SK-N-SH (cell line): ENCODE measurements around the gene HDAC8. TPM values are rescaled to one million over a fixed set of nuclear protein-coding genes. Genes with fewer than 3 reads are reported as not detected.
A peak's percentile ranks its signal among the peaks of the same experiment; 100 is the strongest.

Experiments used
- CTCF ChIA-PET: fragments of 300-600, 350-600 bp; formaldehyde crosslinking; extraction: SDS; loops from one replicate; lab custom pipeline; 2021; lab: Yijun Ruan, JAX
- POLR2A ChIA-PET: fragments of 350-600 bp; sonication (Branson Sonifier 250); formaldehyde crosslinking; extraction: SDS; loops from one replicate; lab custom pipeline; 2020; ENCODE audit warnings: antibody characterized with exemption, inconsistent platforms; lab: Yijun Ruan, JAX
- DNase-seq: peaks from one replicate; pipeline ENCODE4 v3.0.0; 2012
- H2AFZ ChIP-seq: fragments of 200-600 bp; sonication (generic); 2 replicates; pipeline ENCODE4 v1.8.1; 2016; ENCODE audit warnings: antibody characterized with exemption, mild to moderate bottlenecking, low read depth
- H3F3A ChIP-seq: fragments of 200-600 bp; sonication (generic); replicated peaks from 2 replicates; pipeline ENCODE3; 2016; ENCODE audit warnings: antibody characterized with exemption, mild to moderate bottlenecking; ENCODE audit not compliant: insufficient read depth
- H3K27ac ChIP-seq, 2 experiments: fragments of 200-500 bp in 1 of 2; fragments of 200-600 bp in 1 of 2; sonication (Bioruptor generic) in 1 of 2; sonication (generic), shearing (Covaris generic) in 1 of 2; 2 replicates each; pipeline versions ENCODE4 v1.5.1 to v1.6.1; 2014 to 2016; ENCODE audit warnings: low read depth in 2 of 2, inconsistent platforms in 1 of 2, low read length in 1 of 2, mild to moderate bottlenecking in 1 of 2, mixed read lengths in 1 of 2
- H3K27me3 ChIP-seq: fragments of 200-600 bp; sonication (generic), shearing (Covaris generic); 2 replicates; pipeline ENCODE4 v1.6.1; 2016; ENCODE audit warnings: mixed run types; ENCODE audit not compliant: insufficient read depth
- H3K36me3 ChIP-seq, 2 experiments: fragments of 200-500 bp in 1 of 2; fragments of 200-600 bp in 1 of 2; sonication (Bioruptor generic) in 1 of 2; sonication (generic) in 1 of 2; replicated peaks in 1 of 2; 2 replicates each; pipeline versions ENCODE3 to v1.5.1; 2014 to 2016; ENCODE audit warnings: low read length in 1 of 2, mild to moderate bottlenecking in 1 of 2; ENCODE audit not compliant: insufficient read depth in 2 of 2, control insufficient read depth in 1 of 2
- H3K4me1 ChIP-seq, 2 experiments: fragments of 200-500 bp in 1 of 2; fragments of 200-600 bp in 1 of 2; sonication (Bioruptor generic) in 1 of 2; sonication (generic), shearing (Covaris generic) in 1 of 2; 2 replicates each; pipeline versions ENCODE4 v1.5.1 to v1.6.1; 2014 to 2016; ENCODE audit warnings: low read depth in 1 of 2, low read length in 1 of 2, mixed run types in 1 of 2; ENCODE audit not compliant: insufficient read depth in 2 of 2, control insufficient read depth in 1 of 2
- H3K4me2 ChIP-seq: fragments of 200-600 bp; sonication (generic), shearing (Covaris generic); 2 replicates; pipeline ENCODE4 v1.6.1; 2017; ENCODE audit warnings: mixed run types
- H3K4me3 ChIP-seq, 2 experiments: fragments of 200-500 bp in 1 of 2; fragments of 200-600 bp in 1 of 2; sonication (Bioruptor generic) in 1 of 2; sonication (generic), shearing (Covaris generic) in 1 of 2; 2 replicates each; pipeline versions ENCODE4 v1.5.1 to v1.8.1; 2014 to 2016; ENCODE audit warnings: low read depth in 2 of 2, inconsistent platforms in 1 of 2, low read length in 1 of 2, mild to moderate bottlenecking in 1 of 2, mixed read lengths in 1 of 2, moderate library complexity in 1 of 2
- H3K79me2 ChIP-seq: fragments of 200-600 bp; sonication (generic); 2 replicates; pipeline ENCODE4 v1.8.1; 2017; ENCODE audit warnings: mild to moderate bottlenecking; ENCODE audit not compliant: insufficient read depth
- H3K9ac ChIP-seq: fragments of 200-600 bp; sonication (generic); 2 replicates; pipeline ENCODE4 v1.6.1; 2017; ENCODE audit warnings: mixed run types
- H3K9me2 ChIP-seq: fragments of 200-600 bp; sonication (generic); 2 replicates; pipeline ENCODE4 v1.6.1; 2017; ENCODE audit warnings: mixed run types
- H3K9me3 ChIP-seq: fragments of 200-600 bp; sonication (generic); 2 replicates; pipeline ENCODE4 v1.6.1; 2017; ENCODE audit warnings: mixed run types, mild to moderate bottlenecking, moderate library complexity
- H4K20me1 ChIP-seq: fragments of 200-600 bp; sonication (generic); 2 replicates; pipeline ENCODE4 v1.6.1; 2017; ENCODE audit warnings: mild to moderate bottlenecking, mixed run types; ENCODE audit not compliant: insufficient read depth
- CHD2 ChIP-seq: fragments of 150-350 bp; IDR thresholded peaks from 2 replicates; pipeline ENCODE4 v1.6.1; 2018; ENCODE audit warnings: low read length; ENCODE audit not compliant: partially characterized antibody
- EP300 ChIP-seq, 2 experiments: IDR thresholded peaks; 2 replicates each; pipeline versions ENCODE4 v1.4.0 to v1.6.1; 2012; ENCODE audit warnings: borderline replicate concordance in 1 of 2, low read depth in 1 of 2, low read length in 1 of 2
- EZH2phosphoT487 ChIP-seq: fragments of 200-600 bp; sonication (generic); IDR thresholded peaks from 2 replicates; pipeline ENCODE4 v1.6.1; 2017; ENCODE audit warnings: low read depth, mixed run types, mild to moderate bottlenecking, antibody characterized with exemption, moderate library complexity, borderline replicate concordance
- FOXJ3 ChIP-seq: sonication (generic); formaldehyde crosslinking; IDR thresholded peaks from 2 replicates; pipeline ENCODE4 v1.5.1; 2020; ENCODE audit warnings: mild to moderate bottlenecking, missing genetic modification reagents
- FOXM1 ChIP-seq: IDR thresholded peaks from 2 replicates; pipeline ENCODE4 v1.4.0; 2012; ENCODE audit warnings: low read depth, mild to moderate bottlenecking
- GABPA ChIP-seq: IDR thresholded peaks from 2 replicates; pipeline ENCODE4 v1.4.0; 2012; ENCODE audit warnings: low read depth, mild to moderate bottlenecking
- GATA2 ChIP-seq: sonication (generic); formaldehyde crosslinking; IDR thresholded peaks from 2 replicates; pipeline ENCODE4 v1.5.0; 2020; ENCODE audit warnings: mild to moderate bottlenecking, missing genetic modification reagents
- JUND ChIP-seq: IDR thresholded peaks from 2 replicates; pipeline ENCODE4 v1.4.0; 2012
- MXI1 ChIP-seq: IDR thresholded peaks from 2 replicates; pipeline ENCODE4 v1.6.1; 2012; ENCODE audit warnings: mild to moderate bottlenecking, low read depth, low read length, improper control_type of control experiment
- NFIC ChIP-seq: IDR thresholded peaks from 2 replicates; pipeline ENCODE4 v1.4.0; 2012; ENCODE audit warnings: borderline replicate concordance
- POLR2AphosphoS5 ChIP-seq: IDR thresholded peaks from 2 replicates; pipeline ENCODE4 v1.6.1; 2012; ENCODE audit warnings: low read depth, low read length
- RAD21 ChIP-seq: IDR thresholded peaks from 2 replicates; pipeline ENCODE4 v1.6.1; 2012; ENCODE audit warnings: mild to moderate bottlenecking, low read length
- RFX5 ChIP-seq: IDR thresholded peaks from 2 replicates; pipeline ENCODE4 v1.6.1; 2012; ENCODE audit warnings: mild to moderate bottlenecking, improper control_type of control experiment, low read length
- SIN3A ChIP-seq: IDR thresholded peaks from 2 replicates; pipeline ENCODE4 v1.6.1; 2012; ENCODE audit warnings: low read depth, mild to moderate bottlenecking, low read length, moderate library complexity, borderline replicate concordance
- SMC3 ChIP-seq: IDR thresholded peaks from 2 replicates; pipeline ENCODE4 v1.6.1; 2012; ENCODE audit warnings: low read depth, low read length, improper control_type of control experiment
- TAF1 ChIP-seq: IDR thresholded peaks from 2 replicates; pipeline ENCODE4 v1.6.1; 2012; ENCODE audit warnings: low read depth, mild to moderate bottlenecking, low read length, moderate library complexity, borderline replicate concordance
- TEAD4 ChIP-seq: IDR thresholded peaks from 2 replicates; pipeline ENCODE4 v1.4.0; 2012; ENCODE audit warnings: mild to moderate bottlenecking, borderline replicate concordance; ENCODE audit not compliant: insufficient read depth
- YY1 ChIP-seq: IDR thresholded peaks from 2 replicates; pipeline ENCODE4 v1.4.0; 2012; ENCODE audit warnings: low read depth, mild to moderate bottlenecking
- WGBS: methylation state at CpG from one replicate; pipeline ENCODE4 v1.1.6; 2017; ENCODE audit warnings: low lambda C conversion rate; 5-methylcytosine and 5-hydroxymethylcytosine counted together
- polyA plus RNA-seq, 3 experiments: library from polyadenylated mRNA; depleted of rRNA; stranded (reverse); fragments of >200 nt; gene quantifications; 2 replicates each; pipeline ENCODE4 v1.2.3, GENCODE V29; 2012
- TF ChIP-seq, protein P1 (sequence below): fragments of 150-350 bp; IDR thresholded peaks from 2 replicates; pipeline ENCODE4 v1.6.1; 2016; ENCODE audit warnings: mild to moderate bottlenecking, low read depth, low read length
- TF ChIP-seq, protein P2 (sequence below): IDR thresholded peaks from 2 replicates; pipeline ENCODE4; 2012
- TF ChIP-seq, protein P3 (sequence below): IDR thresholded peaks from 2 replicates; pipeline ENCODE4 v1.4.0; 2012; ENCODE audit warnings: low read depth, borderline replicate concordance
- TF ChIP-seq, protein P4 (sequence below): fragments of 200-600 bp; sonication (generic); IDR thresholded peaks from 2 replicates; pipeline ENCODE4 v1.6.1; 2017; ENCODE audit warnings: antibody characterized with exemption, mild to moderate bottlenecking, moderate library complexity
- TF ChIP-seq, protein P5 (sequence below): IDR thresholded peaks from 2 replicates; pipeline ENCODE4 v1.4.0; 2012; ENCODE audit warnings: low read depth
- TF ChIP-seq, protein P6 (sequence below): IDR thresholded peaks from 2 replicates; pipeline ENCODE4 v1.4.0; 2012; ENCODE audit warnings: low read depth, borderline replicate concordance

Gene HDAC8
- polyA plus RNA-seq, 1 of the 3 experiments (the other 2 are of a cell fraction): 30.6 TPM

DNA sequence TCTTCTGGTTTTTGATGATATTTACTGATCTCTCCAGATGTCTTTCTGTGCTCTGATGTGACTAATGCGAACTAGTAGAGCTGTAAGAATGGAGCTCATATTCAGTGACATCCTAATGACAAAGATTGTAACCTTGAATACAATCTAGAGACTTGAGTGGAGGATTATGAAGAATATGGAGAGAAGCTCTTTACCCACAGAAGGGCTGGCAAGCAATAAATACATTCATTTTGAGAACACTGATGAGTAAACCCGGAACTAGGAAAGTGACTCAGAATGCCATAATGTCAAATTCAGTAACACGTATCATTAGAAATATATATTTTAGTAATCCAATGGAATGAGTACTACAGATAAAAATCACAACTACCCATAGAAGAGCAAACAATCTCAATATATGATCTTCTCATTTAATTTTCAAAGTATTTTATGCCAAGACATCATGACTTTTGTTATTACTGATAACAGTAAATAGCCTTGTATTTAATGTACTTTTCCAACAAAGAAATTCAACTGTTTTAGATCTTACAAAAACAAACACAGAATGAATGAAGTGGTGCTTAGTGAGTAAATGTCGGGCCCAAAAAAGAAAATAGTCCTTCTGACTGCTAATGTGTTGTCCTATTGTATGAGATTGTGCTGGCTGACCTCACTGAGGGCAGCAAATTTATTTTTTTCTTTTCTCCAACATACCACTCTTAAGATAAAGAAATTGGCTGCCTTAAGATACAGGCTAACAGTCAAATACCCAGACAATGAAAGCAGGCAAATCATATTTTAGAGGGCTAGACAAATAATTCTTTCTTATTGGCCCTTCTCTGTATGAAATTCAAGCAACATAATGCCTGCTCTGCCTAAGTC lies 49.2 kb upstream of the HDAC8 start:
- Histone ChIP-seq H3K9ac (no peak overlapping the region), H3K27ac (peak overlapping the region in 1 of 2 experiments; percentile 84; a peak in 2 of 4 replicates), H3F3A (peaks cover 22% of the 10 kb centered on the region), H3K27me3 (no peaks in the 10 kb centered on the region), H3K36me3 (peaks cover 0 to 6% of the 10 kb centered on the region in 2 experiments), H4K20me1 (peaks cover 11% of the 10 kb centered on the region; the same call in 1 of the 2 replicates), H3K9me2 (no peaks in the 10 kb centered on the region), H3K4me2 (peak overlapping the region; percentile 65; the same call in 1 of the 2 replicates), H2AFZ (no peak overlapping the region; the same call in 1 of the 2 replicates), H3K4me3 (0 out of 4 replicates have a peak overlapping the region, but pooled peaks of 1 of the 2 experiments have one; percentile 14), H3K9me3 (no peaks in the 10 kb centered on the region), H3K4me1 (peaks cover 0 to 13% of the 10 kb centered on the region in 2 experiments; a peak in 1 of 4 replicates), H3K79me2 (no peaks in the 10 kb centered on the region)
- no peak for DNase-seq
- ChIA-PET POLR2A (no interaction called here), CTCF (no interaction called here)
- 2% methylated on average over 4 of the region's 4 CpGs for WGBS
- TF ChIP-seq JUND (peak; percentile 89), EP300 (IDR thresholded peaks at IDR 0.05; ENCODE audit: borderline replicate concordance in 1 of 2, low read depth in 1 of 2, low read length in 1 of 2) (peak in 1 of 2 experiments; percentile 49; a peak in 1 of 4 replicates), RFX5 (no peak), POLR2AphosphoS5 (peak; percentile 18; the same call in 1 of the 2 replicates), FOXM1 (no peak), YY1 (no peak), MXI1 (no peak), RAD21 (no peak), NFIC (no peak; the same call in 1 of the 2 replicates), CHD2 (no peak), FOXJ3 (CRISPR knock-in tag) (no peak), TEAD4 (peak; percentile 37; the same call in 1 of the 2 replicates), SIN3A (no peak), GATA2 (no peak), SMC3 (no peak), TAF1 (no peak), GABPA (no peak; the same call in 1 of the 2 replicates), EZH2phosphoT487 (no peak)
- TF ChIP-seq, protein P1, sequence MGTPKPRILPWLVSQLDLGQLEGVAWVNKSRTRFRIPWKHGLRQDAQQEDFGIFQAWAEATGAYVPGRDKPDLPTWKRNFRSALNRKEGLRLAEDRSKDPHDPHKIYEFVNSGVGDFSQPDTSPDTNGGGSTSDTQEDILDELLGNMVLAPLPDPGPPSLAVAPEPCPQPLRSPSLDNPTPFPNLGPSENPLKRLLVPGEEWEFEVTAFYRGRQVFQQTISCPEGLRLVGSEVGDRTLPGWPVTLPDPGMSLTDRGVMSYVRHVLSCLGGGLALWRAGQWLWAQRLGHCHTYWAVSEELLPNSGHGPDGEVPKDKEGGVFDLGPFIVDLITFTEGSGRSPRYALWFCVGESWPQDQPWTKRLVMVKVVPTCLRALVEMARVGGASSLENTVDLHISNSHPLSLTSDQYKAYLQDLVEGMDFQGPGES: no peak
- TF ChIP-seq, protein P2, sequence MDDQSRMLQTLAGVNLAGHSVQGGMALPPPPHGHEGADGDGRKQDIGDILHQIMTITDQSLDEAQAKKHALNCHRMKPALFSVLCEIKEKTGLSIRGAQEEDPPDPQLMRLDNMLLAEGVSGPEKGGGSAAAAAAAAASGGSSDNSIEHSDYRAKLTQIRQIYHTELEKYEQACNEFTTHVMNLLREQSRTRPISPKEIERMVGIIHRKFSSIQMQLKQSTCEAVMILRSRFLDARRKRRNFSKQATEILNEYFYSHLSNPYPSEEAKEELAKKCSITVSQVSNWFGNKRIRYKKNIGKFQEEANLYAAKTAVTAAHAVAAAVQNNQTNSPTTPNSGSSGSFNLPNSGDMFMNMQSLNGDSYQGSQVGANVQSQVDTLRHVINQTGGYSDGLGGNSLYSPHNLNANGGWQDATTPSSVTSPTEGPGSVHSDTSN: peak; percentile 86
- TF ChIP-seq, protein P3, sequence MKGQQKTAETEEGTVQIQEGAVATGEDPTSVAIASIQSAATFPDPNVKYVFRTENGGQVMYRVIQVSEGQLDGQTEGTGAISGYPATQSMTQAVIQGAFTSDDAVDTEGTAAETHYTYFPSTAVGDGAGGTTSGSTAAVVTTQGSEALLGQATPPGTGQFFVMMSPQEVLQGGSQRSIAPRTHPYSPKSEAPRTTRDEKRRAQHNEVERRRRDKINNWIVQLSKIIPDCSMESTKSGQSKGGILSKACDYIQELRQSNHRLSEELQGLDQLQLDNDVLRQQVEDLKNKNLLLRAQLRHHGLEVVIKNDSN: no peak
- TF ChIP-seq, protein P4, sequence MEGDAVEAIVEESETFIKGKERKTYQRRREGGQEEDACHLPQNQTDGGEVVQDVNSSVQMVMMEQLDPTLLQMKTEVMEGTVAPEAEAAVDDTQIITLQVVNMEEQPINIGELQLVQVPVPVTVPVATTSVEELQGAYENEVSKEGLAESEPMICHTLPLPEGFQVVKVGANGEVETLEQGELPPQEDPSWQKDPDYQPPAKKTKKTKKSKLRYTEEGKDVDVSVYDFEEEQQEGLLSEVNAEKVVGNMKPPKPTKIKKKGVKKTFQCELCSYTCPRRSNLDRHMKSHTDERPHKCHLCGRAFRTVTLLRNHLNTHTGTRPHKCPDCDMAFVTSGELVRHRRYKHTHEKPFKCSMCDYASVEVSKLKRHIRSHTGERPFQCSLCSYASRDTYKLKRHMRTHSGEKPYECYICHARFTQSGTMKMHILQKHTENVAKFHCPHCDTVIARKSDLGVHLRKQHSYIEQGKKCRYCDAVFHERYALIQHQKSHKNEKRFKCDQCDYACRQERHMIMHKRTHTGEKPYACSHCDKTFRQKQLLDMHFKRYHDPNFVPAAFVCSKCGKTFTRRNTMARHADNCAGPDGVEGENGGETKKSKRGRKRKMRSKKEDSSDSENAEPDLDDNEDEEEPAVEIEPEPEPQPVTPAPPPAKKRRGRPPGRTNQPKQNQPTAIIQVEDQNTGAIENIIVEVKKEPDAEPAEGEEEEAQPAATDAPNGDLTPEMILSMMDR: no peak
- TF ChIP-seq, protein P5, sequence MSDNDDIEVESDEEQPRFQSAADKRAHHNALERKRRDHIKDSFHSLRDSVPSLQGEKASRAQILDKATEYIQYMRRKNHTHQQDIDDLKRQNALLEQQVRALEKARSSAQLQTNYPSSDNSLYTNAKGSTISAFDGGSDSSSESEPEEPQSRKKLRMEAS: no peak
- TF ChIP-seq, protein P6, sequence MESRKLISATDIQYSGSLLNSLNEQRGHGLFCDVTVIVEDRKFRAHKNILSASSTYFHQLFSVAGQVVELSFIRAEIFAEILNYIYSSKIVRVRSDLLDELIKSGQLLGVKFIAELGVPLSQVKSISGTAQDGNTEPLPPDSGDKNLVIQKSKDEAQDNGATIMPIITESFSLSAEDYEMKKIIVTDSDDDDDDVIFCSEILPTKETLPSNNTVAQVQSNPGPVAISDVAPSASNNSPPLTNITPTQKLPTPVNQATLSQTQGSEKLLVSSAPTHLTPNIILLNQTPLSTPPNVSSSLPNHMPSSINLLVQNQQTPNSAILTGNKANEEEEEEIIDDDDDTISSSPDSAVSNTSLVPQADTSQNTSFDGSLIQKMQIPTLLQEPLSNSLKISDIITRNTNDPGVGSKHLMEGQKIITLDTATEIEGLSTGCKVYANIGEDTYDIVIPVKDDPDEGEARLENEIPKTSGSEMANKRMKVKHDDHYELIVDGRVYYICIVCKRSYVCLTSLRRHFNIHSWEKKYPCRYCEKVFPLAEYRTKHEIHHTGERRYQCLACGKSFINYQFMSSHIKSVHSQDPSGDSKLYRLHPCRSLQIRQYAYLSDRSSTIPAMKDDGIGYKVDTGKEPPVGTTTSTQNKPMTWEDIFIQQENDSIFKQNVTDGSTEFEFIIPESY: no peak
